ENCODE measurements around the gene FBXO44. TPM values are rescaled to one million over a fixed set of nuclear protein-coding genes. Genes with fewer than 3 reads are reported as not detected.
A peak's percentile ranks its signal among the peaks of the same experiment; 100 is the strongest.

FBXO44 gene
- polyA plus RNA-seq, 1 donor from 2014 or later, result 119 TPM

DNA sequence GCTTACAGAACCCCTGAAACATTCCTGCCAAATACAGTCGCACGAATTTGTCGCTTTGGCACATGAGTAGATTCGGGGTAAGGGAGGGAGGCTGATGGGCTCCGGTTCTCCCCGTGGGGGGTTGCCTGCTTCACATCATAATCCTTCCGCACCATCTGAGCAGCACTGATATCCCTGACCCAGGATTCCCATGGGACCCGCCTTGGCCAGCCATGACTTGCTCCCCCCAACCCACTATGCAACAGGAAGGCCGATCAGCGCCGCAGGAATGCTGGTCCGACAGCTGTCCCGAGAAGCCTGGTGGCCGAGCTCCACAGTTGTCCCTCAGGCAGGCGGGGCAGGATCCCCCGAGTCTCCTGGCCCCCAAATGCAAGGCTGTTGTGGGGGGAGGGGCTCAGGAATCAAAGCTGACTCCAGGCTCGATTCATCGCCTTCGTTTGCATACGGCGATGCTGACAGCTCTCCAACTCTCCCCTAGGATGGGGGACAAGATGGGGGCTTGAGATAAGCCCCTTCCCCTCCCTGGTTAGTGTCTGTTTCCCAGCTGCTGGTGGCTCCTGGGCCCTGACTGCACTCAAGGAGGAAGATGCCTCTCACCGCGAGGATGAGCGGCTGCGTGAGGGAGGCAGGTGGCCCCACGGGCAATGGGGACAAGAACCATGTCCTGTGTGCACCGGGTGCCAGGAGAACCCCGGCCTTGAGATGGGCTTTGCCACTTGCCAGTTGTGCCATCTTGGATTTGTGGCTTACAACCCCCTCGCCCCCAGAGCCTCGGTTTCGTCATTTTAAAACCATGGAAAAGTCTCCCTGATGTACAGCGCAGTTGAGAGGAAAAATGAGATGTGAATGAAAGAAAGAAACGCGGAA lies 46.2 kb downstream of the FBXO44 start:
- Histone ChIP-seq H3K4me2 (ENCODE audit: low read length) (no peak overlapping the region), H3K9ac (ENCODE audit: low read length) (peak overlapping the region; percentile 13), H3K9me2 (ENCODE audit: insufficient read depth, low read length) (no peaks in the 10 kb centered on the region), H2AFZ (ENCODE audit: low read depth, low read length) (no peak overlapping the region), H3K4me3 (ENCODE audit: low read length) (no peak overlapping the region), H3F3A (ENCODE audit: insufficient read depth, low read length, poor library complexity, severe bottlenecking) (no peaks in the 10 kb centered on the region), H4K20me1 (ENCODE audit: insufficient read depth) (no peaks in the 10 kb centered on the region), H3K27ac (ENCODE audit: low read length) (peak overlapping the region; percentile 28), H3K9me3 (ENCODE audit: low read length) (no peaks in the 10 kb centered on the region), H3K36me3 (ENCODE audit: insufficient read depth, low read length) (no peaks in the 10 kb centered on the region), H3K79me2 (replicated peaks; ENCODE audit: insufficient read depth, low read length) (peaks cover 4% of the 10 kb centered on the region), H3K27me3 (ENCODE audit: insufficient read depth, low read depth, low read length) (no peaks in the 10 kb centered on the region)
- TF ChIP-seq SMC3 (conservative IDR thresholded peaks at IDR 0.05; ENCODE audit: poor library complexity) (no peak), RAD21 (conservative IDR thresholded peaks at IDR 0.05) (no peak)

DNA sequence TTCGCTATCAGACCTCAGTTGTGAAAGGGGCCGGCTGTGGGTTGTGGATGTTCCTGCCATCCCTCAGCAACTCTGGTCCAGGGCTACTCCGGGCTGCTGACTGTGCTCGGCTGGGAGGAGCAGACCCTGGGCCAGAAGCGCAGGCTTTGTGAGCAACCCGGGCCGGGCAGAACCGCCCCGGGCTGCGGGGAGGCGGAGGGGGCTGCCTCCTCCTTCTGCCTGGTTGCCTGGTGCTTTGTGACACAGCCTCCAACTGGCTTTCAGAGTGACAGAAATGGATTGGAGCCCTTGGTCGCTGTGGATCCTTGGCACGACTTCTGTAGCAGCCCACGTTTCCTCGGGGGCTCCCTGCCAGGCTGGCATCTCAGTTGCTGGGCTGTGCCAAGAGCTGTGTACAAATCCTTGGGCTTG lies 46.9 kb downstream of the FBXO44 start:
- Histone ChIP-seq H3K79me2 (replicated peaks; ENCODE audit: insufficient read depth, low read length) (peaks cover 4% of the 10 kb centered on the region), H3K4me2 (ENCODE audit: low read length) (no peak overlapping the region), H3K4me3 (ENCODE audit: low read length) (no peak overlapping the region), H3F3A (ENCODE audit: insufficient read depth, low read length, poor library complexity, severe bottlenecking) (no peaks in the 10 kb centered on the region), H2AFZ (ENCODE audit: low read depth, low read length) (no peak overlapping the region), H3K9me2 (ENCODE audit: insufficient read depth, low read length) (no peaks in the 10 kb centered on the region), H3K27ac (ENCODE audit: low read length) (peak overlapping the region; percentile 12), H4K20me1 (ENCODE audit: insufficient read depth) (no peaks in the 10 kb centered on the region), H3K27me3 (ENCODE audit: insufficient read depth, low read depth, low read length) (no peaks in the 10 kb centered on the region), H3K9me3 (ENCODE audit: low read length) (no peaks in the 10 kb centered on the region), H3K36me3 (ENCODE audit: insufficient read depth, low read length) (no peaks in the 10 kb centered on the region), H3K9ac (ENCODE audit: low read length) (peak overlapping the region; percentile 13)
- TF ChIP-seq TAF1 (IDR thresholded peaks at IDR 0.05; ENCODE audit: low read depth) (no peak), EZH2 (IDR thresholded peaks at IDR 0.05; ENCODE audit: borderline replicate concordance, insufficient read depth, low read length, poor library complexity, severe bottlenecking) (no peak), SMC3 (conservative IDR thresholded peaks at IDR 0.05; ENCODE audit: poor library complexity) (no peak), POLR2AphosphoS5 (IDR thresholded peaks at IDR 0.05) (no peak), EP300 (conservative IDR thresholded peaks at IDR 0.05; ENCODE audit: poor library complexity, severe bottlenecking) (no peak), MXI1 (conservative IDR thresholded peaks at IDR 0.05; ENCODE audit: poor library complexity, severe bottlenecking) (no peak), RAD21 (conservative IDR thresholded peaks at IDR 0.05) (no peak)
- TF ChIP-seq, protein P1, sequence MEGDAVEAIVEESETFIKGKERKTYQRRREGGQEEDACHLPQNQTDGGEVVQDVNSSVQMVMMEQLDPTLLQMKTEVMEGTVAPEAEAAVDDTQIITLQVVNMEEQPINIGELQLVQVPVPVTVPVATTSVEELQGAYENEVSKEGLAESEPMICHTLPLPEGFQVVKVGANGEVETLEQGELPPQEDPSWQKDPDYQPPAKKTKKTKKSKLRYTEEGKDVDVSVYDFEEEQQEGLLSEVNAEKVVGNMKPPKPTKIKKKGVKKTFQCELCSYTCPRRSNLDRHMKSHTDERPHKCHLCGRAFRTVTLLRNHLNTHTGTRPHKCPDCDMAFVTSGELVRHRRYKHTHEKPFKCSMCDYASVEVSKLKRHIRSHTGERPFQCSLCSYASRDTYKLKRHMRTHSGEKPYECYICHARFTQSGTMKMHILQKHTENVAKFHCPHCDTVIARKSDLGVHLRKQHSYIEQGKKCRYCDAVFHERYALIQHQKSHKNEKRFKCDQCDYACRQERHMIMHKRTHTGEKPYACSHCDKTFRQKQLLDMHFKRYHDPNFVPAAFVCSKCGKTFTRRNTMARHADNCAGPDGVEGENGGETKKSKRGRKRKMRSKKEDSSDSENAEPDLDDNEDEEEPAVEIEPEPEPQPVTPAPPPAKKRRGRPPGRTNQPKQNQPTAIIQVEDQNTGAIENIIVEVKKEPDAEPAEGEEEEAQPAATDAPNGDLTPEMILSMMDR (IDR thresholded peaks at IDR 0.05; ENCODE audit: poor library complexity, severe bottlenecking), result no peak
- TF ChIP-seq, protein P2, sequence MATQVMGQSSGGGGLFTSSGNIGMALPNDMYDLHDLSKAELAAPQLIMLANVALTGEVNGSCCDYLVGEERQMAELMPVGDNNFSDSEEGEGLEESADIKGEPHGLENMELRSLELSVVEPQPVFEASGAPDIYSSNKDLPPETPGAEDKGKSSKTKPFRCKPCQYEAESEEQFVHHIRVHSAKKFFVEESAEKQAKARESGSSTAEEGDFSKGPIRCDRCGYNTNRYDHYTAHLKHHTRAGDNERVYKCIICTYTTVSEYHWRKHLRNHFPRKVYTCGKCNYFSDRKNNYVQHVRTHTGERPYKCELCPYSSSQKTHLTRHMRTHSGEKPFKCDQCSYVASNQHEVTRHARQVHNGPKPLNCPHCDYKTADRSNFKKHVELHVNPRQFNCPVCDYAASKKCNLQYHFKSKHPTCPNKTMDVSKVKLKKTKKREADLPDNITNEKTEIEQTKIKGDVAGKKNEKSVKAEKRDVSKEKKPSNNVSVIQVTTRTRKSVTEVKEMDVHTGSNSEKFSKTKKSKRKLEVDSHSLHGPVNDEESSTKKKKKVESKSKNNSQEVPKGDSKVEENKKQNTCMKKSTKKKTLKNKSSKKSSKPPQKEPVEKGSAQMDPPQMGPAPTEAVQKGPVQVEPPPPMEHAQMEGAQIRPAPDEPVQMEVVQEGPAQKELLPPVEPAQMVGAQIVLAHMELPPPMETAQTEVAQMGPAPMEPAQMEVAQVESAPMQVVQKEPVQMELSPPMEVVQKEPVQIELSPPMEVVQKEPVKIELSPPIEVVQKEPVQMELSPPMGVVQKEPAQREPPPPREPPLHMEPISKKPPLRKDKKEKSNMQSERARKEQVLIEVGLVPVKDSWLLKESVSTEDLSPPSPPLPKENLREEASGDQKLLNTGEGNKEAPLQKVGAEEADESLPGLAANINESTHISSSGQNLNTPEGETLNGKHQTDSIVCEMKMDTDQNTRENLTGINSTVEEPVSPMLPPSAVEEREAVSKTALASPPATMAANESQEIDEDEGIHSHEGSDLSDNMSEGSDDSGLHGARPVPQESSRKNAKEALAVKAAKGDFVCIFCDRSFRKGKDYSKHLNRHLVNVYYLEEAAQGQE (IDR thresholded peaks at IDR 0.05; ENCODE audit: borderline replicate concordance), result no peak
